ENCODE data around the gene CPNE5.
"Not testable (repeated sequence)": the region's sequence is repeated elsewhere in the genome, so short reads cannot be mapped to it uniquely, and the experiment has no call there.

CPNE5 gene

GRCh38 chr6:36720251-36721141 is 118.7 kb downstream of the CPNE5 start:
- no peak for DNase-seq

GRCh38 chr6:36719126-36719525 is 120.1 kb downstream of the CPNE5 start:
- no peak for DNase-seq

- no peak for DNase-seq
These were observed 120.7 kb downstream of the CPNE5 start for GRCh38 chr6:36718560-36718959.

- DNase-seq, result no peak
These were observed 121.2 kb downstream of the CPNE5 start for GRCh38 chr6:36717871-36718540.

GRCh38 chr6:36717231-36717825 is 121.9 kb downstream of the CPNE5 start:
- DNase-seq, result no peak

- DNase-seq, result no peak
These were observed 122.7 kb downstream of the CPNE5 start for GRCh38 chr6:36716476-36717093.

- DNase-seq, result no peak
These were observed 123.8 kb downstream of the CPNE5 start for GRCh38 chr6:36715469-36715868.

- DNase-seq, result no peak
These were observed 124.7 kb downstream of the CPNE5 start for GRCh38 chr6:36714511-36714910.

GRCh38 chr6:36713846-36714245 is 125.4 kb downstream of the CPNE5 start:
- DNase-seq, result no peak

GRCh38 chr6:36712816-36713215 is 126.4 kb downstream of the CPNE5 start:
- DNase-seq, result no peak

- no peak for DNase-seq
These were observed 132.9 kb downstream of the CPNE5 start for GRCh38 chr6:36706339-36706738.

- not testable (repeated sequence) for DNase-seq
These were observed 134.2 kb downstream of the CPNE5 start for GRCh38 chr6:36704961-36705577.

- no peak for DNase-seq
These were observed 135.3 kb downstream of the CPNE5 start for GRCh38 chr6:36703982-36704381.

GRCh38 chr6:36703081-36703606 is 136.1 kb downstream of the CPNE5 start:
- no peak for DNase-seq

- no peak for DNase-seq
These were observed 136.6 kb downstream of the CPNE5 start for GRCh38 chr6:36702656-36703055.

GRCh38 chr6:36701401-36701991 is 137.7 kb downstream of the CPNE5 start:
- no peak for DNase-seq

- peak; percentile 64 for DNase-seq
These were observed 138.4 kb downstream of the CPNE5 start for GRCh38 chr6:36700831-36701230.

GRCh38 chr6:36700071-36700812 is 139.0 kb downstream of the CPNE5 start:
- DNase-seq, result no peak

- no peak for DNase-seq
These were observed 139.9 kb downstream of the CPNE5 start for GRCh38 chr6:36699348-36699747.

GRCh38 chr6:36698871-36699271 is 140.4 kb downstream of the CPNE5 start:
- no peak for DNase-seq

GRCh38 chr6:36698196-36698595 is 141.0 kb downstream of the CPNE5 start:
- DNase-seq, result no peak

Measured in suppressor macrophage treated with lipopolysaccharide for 4 hours (primary cell).